Endothelial cell (in vitro differentiated cells): ENCODE measurements around the gene SEC63. TPM values are rescaled to one million over a fixed set of nuclear protein-coding genes. Genes with fewer than 3 reads are reported as not detected.

Experiments
- DNase-seq: peaks from one replicate; pipeline ENCODE4 v3.0.0; 2021; ENCODE audit warnings: low spot score
- H3K27ac Mint-ChIP-seq: one replicate; pipeline ENCODE4 v1.8.0; 2021; ENCODE audit warnings: mixed read lengths, inconsistent platforms; ENCODE audit not compliant: unreplicated experiment
- H3K27me3 Mint-ChIP-seq: one replicate; pipeline ENCODE4 v1.8.0; 2021; ENCODE audit warnings: mild to moderate bottlenecking, moderate library complexity, mixed read lengths, inconsistent platforms; ENCODE audit not compliant: unreplicated experiment
- H3K36me3 Mint-ChIP-seq: one replicate; pipeline ENCODE4 v1.8.0; 2021; ENCODE audit warnings: mild to moderate bottlenecking, low read depth, mixed read lengths, inconsistent platforms; ENCODE audit not compliant: unreplicated experiment
- H3K4me1 Mint-ChIP-seq: one replicate; pipeline ENCODE4 v1.8.0; 2021; ENCODE audit warnings: mild to moderate bottlenecking, mixed read lengths, inconsistent platforms; ENCODE audit not compliant: unreplicated experiment
- H3K4me3 Mint-ChIP-seq: one replicate; pipeline ENCODE4 v1.8.0; 2021; ENCODE audit warnings: mild to moderate bottlenecking, mixed read lengths, inconsistent platforms; ENCODE audit not compliant: unreplicated experiment
- H3K9me3 Mint-ChIP-seq: one replicate; pipeline ENCODE4 v1.8.0; 2021; ENCODE audit warnings: mixed read lengths, inconsistent platforms; ENCODE audit not compliant: unreplicated experiment
- total RNA-seq: library from RNA; stranded (reverse); fragmentation: NEBNext Ultra II Directional; extraction: Animal tissue kit (Norgen Biotek cat#: 25700); gene quantifications from one replicate; pipeline ENCODE4 v1.2.1, GENCODE V29; 2021; ENCODE audit not compliant: unreplicated experiment
- TF ChIP-seq, protein P1 (sequence below): fragments of 200-600 bp; sonication (generic); IDR thresholded peaks from one replicate; pipeline ENCODE4 v1.5.0; 2021; ENCODE audit warnings: antibody characterized with exemption; ENCODE audit not compliant: unreplicated experiment

The SEC63 gene
- total RNA-seq, 1 donor from 2014 or later = 120 TPM

DNA sequence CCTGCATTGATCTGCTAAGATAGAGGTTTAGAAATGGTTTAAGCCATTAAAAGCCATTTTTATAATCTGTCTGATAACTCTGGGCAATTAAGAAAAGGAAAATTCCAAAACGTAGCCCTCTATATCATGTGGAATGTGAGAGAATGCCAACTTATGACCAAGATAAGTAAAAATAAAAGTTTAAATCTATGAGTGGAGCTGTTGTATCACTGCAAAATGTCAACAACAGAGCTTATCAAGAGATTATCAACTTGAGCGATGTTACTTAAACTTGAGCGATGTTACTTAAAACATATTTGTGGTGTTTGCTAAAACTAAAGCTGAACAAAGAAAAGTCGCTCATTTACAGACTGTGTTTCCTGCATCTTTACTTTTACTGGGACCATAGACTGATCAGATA lies 87.0 kb downstream of the SEC63 start:
- Mint-ChIP-seq H3K9me3 (no peaks in the 10 kb centered on the region), H3K27me3 (no peaks in the 10 kb centered on the region), H3K4me1 (no peaks in the 10 kb centered on the region), H3K27ac (no peak overlapping the region), H3K4me3 (no peak overlapping the region), H3K36me3 (peaks cover 9% of the 10 kb centered on the region)
- no peak for DNase-seq
- TF ChIP-seq, protein P1, sequence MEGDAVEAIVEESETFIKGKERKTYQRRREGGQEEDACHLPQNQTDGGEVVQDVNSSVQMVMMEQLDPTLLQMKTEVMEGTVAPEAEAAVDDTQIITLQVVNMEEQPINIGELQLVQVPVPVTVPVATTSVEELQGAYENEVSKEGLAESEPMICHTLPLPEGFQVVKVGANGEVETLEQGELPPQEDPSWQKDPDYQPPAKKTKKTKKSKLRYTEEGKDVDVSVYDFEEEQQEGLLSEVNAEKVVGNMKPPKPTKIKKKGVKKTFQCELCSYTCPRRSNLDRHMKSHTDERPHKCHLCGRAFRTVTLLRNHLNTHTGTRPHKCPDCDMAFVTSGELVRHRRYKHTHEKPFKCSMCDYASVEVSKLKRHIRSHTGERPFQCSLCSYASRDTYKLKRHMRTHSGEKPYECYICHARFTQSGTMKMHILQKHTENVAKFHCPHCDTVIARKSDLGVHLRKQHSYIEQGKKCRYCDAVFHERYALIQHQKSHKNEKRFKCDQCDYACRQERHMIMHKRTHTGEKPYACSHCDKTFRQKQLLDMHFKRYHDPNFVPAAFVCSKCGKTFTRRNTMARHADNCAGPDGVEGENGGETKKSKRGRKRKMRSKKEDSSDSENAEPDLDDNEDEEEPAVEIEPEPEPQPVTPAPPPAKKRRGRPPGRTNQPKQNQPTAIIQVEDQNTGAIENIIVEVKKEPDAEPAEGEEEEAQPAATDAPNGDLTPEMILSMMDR = no peak

DNA sequence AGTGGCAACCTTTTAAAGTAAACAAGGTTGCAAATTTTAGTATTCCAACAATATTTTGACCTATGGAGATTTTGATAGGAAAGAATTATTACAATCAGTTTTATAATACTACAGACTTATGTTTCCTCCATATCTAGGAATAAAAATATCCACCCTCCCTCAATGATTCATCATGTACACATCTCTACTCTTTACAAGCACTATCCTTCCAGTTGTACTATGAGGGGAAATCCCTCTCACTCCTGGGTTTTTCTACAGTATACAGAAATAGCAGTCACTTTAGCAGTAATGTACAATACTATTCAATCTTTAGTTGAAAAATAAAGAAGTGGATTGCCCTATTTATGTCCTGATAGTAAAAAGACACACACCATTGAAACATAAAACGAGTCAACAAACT lies 87.6 kb downstream of the SEC63 start:
- Mint-ChIP-seq H3K4me3 (no peak overlapping the region), H3K27me3 (no peaks in the 10 kb centered on the region), H3K4me1 (no peaks in the 10 kb centered on the region), H3K36me3 (peaks cover 9% of the 10 kb centered on the region), H3K9me3 (no peaks in the 10 kb centered on the region), H3K27ac (no peak overlapping the region)
- TF ChIP-seq, protein P1 = no peak
- no peak for DNase-seq

DNA sequence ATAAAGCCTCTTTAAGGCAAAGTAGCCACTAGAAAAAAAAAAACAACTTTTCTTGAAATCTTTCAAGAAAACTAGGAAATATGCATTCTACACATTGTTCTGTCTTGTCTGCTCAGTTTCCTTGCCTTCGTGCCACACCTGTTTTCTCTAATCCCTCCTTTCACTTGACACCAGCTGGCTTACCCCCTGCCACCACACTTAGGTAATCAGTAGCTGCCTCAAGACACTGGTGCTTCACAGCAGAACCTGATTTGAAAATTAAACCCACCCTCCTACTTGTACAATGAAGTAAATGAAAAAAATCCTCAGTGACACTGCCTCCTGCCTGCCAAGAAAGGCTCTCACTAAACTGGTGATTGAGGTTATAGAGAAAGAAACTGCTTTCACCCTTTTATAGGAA lies 88.1 kb downstream of the SEC63 start:
- Mint-ChIP-seq H3K4me3 (no peak overlapping the region), H3K4me1 (no peaks in the 10 kb centered on the region), H3K36me3 (peaks cover 5% of the 10 kb centered on the region), H3K9me3 (no peaks in the 10 kb centered on the region), H3K27ac (no peak overlapping the region), H3K27me3 (no peaks in the 10 kb centered on the region)
- no peak for DNase-seq
- TF ChIP-seq, protein P1 = no peak

DNA sequence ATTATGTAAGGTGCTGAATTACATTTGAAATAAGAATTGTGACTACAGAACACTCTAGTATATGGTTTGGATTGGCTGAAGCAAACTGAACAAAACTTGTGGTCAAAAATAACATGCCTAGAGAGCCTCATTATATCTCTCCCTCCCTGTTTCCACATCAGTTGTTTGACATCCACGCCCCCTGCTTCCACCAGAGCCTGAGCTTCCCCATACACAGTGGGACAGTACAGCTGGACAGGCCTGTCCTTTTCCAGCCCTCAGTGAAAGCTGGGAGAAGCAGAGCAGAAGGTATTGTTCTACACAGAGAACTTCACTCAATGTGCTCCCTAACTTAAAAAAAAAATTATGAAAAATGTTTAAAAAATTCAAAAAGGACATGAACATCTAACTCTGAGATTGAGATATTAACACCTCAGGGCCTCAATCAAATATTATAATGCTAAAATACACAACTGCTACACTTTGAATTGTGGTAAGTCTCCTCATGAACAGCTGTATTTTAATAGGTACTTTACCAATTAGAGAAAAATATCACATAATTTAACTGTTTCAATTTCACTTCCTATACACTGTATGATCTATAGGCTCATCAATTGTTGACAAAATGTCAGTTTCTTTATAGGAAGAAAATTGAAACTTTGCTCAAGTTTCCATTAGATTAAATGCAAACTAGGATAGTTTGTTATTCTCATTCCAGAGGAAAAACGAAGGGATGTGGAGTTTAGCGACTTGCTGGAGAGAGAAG lies 89.0 kb downstream of the SEC63 start:
- TF ChIP-seq, protein P1 = no peak
- Mint-ChIP-seq H3K27me3 (no peaks in the 10 kb centered on the region), H3K4me3 (no peak overlapping the region), H3K9me3 (no peaks in the 10 kb centered on the region), H3K36me3 (peaks cover 4% of the 10 kb centered on the region), H3K4me1 (no peaks in the 10 kb centered on the region), H3K27ac (no peak overlapping the region)
- DNase-seq = no peak

DNA sequence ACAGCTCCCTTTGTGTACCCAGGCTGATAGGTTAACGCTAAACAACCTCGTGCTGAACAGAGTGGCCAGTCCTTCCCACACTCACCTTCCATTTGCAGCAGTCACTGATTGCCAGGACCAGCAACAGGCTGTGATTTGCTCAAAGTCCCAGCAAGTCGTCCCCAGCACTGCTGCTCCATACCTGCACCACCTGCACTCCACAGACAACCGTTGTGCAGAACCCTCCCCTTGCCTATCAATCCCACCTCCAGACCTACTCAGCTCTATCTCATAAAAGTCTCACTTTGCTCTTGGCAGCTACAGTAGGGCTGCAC lies 90.7 kb downstream of the SEC63 start:
- Mint-ChIP-seq H3K36me3 (no peaks in the 10 kb centered on the region), H3K4me3 (no peak overlapping the region), H3K27ac (no peak overlapping the region), H3K27me3 (no peaks in the 10 kb centered on the region), H3K4me1 (no peaks in the 10 kb centered on the region), H3K9me3 (no peaks in the 10 kb centered on the region)
- TF ChIP-seq, protein P1 = no peak
- no peak for DNase-seq
